Activated CD4-positive, alpha-beta T cell treated with anti-CD3 and anti-CD28 coated beads, Interleukin-2, amount 50 U/mL, for 4 hours (primary cell): Measurements from ENCODE around the gene MKRN2OS.
"Not testable (repeated sequence)": the region's sequence is repeated elsewhere in the genome, so short reads cannot be mapped to it uniquely, and the experiment has no call there.

ENCODE experiments used
- DNase-seq, 2 experiments: peaks; one replicate each; pipeline ENCODE4 v3.0.0-alpha.2; 2020

MKRN2OS gene

GRCh38 chr3:12560505-12561190, 15.3 kb upstream of the MKRN2OS start:
- no peak for DNase-seq

- DNase-seq: no peak
These were observed 14.2 kb upstream of the MKRN2OS start for GRCh38 chr3:12559520-12559919.

- DNase-seq: no peak
These were observed 13.4 kb upstream of the MKRN2OS start for GRCh38 chr3:12558706-12559105.

- no peak for DNase-seq
These were observed 12.3 kb upstream of the MKRN2OS start for GRCh38 chr3:12557473-12558100.

- DNase-seq: peak; percentile 72 to 73
These were observed 11.6 kb upstream of the MKRN2OS start, which contains the start of gene MKRN2 for GRCh38 chr3:12556690-12557472. Gene MKRN2 (plus strand): TSS chr3:12557087. CDS start chr3:12557151, 64 bp downstream.

- DNase-seq: no peak
These were observed 11.0 kb upstream of the MKRN2OS start for GRCh38 chr3:12556314-12556689.

- no peak for DNase-seq
These were observed 8.7 kb upstream of the MKRN2OS start for GRCh38 chr3:12553921-12554391.

- DNase-seq: no peak
These were observed 4.9 kb upstream of the MKRN2OS start for GRCh38 chr3:12549971-12550760.

GRCh38 chr3:12544652-12545472, 437 bp downstream of the MKRN2OS start:
- no peak for DNase-seq

- not testable (repeated sequence) for DNase-seq
These were observed 1.8 kb downstream of the MKRN2OS start for GRCh38 chr3:12543497-12543896.

GRCh38 chr3:12541625-12542024, 3.7 kb downstream of the MKRN2OS start:
- no peak for DNase-seq

GRCh38 chr3:12536423-12536822, 8.9 kb downstream of the MKRN2OS start:
- no peak for DNase-seq

- DNase-seq: no peak
These were observed 13.1 kb downstream of the MKRN2OS start for GRCh38 chr3:12532182-12532581.

- no peak for DNase-seq
These were observed 17.5 kb downstream of the MKRN2OS start for GRCh38 chr3:12527757-12528143.

- no peak for DNase-seq
These were observed 22.6 kb downstream of the MKRN2OS start for GRCh38 chr3:12522721-12523120.

- DNase-seq: no peak
These were observed 24.3 kb downstream of the MKRN2OS start for GRCh38 chr3:12521010-12521409.

GRCh38 chr3:12518261-12519028, 26.9 kb downstream of the MKRN2OS start:
- DNase-seq: no peak

- no peak for DNase-seq
These were observed 28.4 kb downstream of the MKRN2OS start for GRCh38 chr3:12516873-12517272.

GRCh38 chr3:12515631-12516030, 29.7 kb downstream of the MKRN2OS start:
- DNase-seq: no peak

GRCh38 chr3:12513694-12514446, 31.4 kb downstream of the MKRN2OS start:
- DNase-seq: no peak
